Sigmoid colon (tissue), 4 donors: ENCODE results near the gene SEC61B.

Source experiments
- EP300 ChIP-seq, 4 donors: sonication (generic); formaldehyde crosslinking; IDR thresholded peaks; one replicate each; pipeline ENCODE4 v1.6.1; 2017; ENCODE audit warnings: antibody characterized with exemption in 4 of 4
- TF ChIP-seq, protein P1 (sequence below), 4 experiments: fragments of 450-650 bp in 3 of 4; fragments of 200-600 bp in 1 of 4; IDR thresholded peaks; one replicate each; pipeline ENCODE4 v1.5.1; 2016 to 2019; ENCODE audit warnings: antibody characterized with exemption in 4 of 4, mild to moderate bottlenecking in 3 of 4, moderate library complexity in 2 of 4

- no peak for TF ChIP-seq EP300 (IDR thresholded peaks at IDR 0.05)
- TF ChIP-seq, protein P1, sequence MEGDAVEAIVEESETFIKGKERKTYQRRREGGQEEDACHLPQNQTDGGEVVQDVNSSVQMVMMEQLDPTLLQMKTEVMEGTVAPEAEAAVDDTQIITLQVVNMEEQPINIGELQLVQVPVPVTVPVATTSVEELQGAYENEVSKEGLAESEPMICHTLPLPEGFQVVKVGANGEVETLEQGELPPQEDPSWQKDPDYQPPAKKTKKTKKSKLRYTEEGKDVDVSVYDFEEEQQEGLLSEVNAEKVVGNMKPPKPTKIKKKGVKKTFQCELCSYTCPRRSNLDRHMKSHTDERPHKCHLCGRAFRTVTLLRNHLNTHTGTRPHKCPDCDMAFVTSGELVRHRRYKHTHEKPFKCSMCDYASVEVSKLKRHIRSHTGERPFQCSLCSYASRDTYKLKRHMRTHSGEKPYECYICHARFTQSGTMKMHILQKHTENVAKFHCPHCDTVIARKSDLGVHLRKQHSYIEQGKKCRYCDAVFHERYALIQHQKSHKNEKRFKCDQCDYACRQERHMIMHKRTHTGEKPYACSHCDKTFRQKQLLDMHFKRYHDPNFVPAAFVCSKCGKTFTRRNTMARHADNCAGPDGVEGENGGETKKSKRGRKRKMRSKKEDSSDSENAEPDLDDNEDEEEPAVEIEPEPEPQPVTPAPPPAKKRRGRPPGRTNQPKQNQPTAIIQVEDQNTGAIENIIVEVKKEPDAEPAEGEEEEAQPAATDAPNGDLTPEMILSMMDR (IDR thresholded peaks at IDR 0.05) = no peak
These were observed 36.1 kb upstream of the SEC61B start for GRCh38 chr9:99185934-99186333.
